ENCODE data around the gene OR1D5. TPM values are rescaled to one million over a fixed set of nuclear protein-coding genes. Genes with fewer than 3 reads are reported as not detected.

Gene OR1D5
- total and polyA plus RNA-seq, 7 experiments from 2014 or later: not detected

DNA sequence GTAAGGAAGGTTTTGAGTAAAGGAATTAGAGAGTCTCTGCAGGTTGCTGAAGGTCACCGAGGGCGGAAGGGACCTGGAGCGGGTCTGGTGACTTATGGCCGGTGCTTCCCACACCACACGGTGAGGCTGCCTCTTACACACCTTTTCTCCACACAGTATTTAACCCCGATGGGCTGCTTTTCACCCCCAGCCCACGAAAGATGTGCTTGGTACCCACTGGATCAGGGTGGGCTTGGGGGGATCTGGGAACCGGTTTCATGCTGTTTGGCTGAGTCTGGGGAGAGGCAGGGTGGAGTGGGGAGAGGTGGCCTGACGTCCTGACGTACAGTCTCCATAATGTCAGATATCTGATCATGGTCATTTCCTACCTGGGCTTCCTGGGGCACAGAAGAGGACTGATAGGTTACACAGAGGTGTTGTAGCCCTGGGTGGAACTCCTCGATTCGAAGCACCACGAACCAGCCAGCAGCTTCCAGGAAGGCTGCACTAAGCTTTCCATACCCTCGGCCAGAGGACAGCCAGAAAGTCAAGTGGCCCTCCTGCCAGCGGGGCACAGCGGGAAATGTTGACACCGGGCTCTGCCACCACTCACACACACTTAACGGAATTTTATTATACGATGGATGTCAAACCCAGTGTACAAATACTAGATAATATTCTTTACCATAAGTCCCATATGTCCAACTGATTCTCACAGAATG is 34.0 kb downstream of the OR1D5 start:
- H3K4me1 Mint-ChIP-seq: no peaks in the 10 kb centered on the region
- no peak overlapping the region for H3K27ac Mint-ChIP-seq
- H3K4me3 ChIP-seq (ENCODE audit: low read length): no peak overlapping the region
- H3K4me3 Mint-ChIP-seq: no peak overlapping the region
- H3K36me3 Mint-ChIP-seq: peaks cover 0 to 33% (median 4%) of the 10 kb centered on the region in 5 donors
- no peaks in the 10 kb centered on the region for H3K27me3 ChIP-seq (ENCODE audit: control insufficient read depth in 2 of 2, insufficient read depth in 2 of 2, low read length in 2 of 2)
- H3K9me3 ChIP-seq (ENCODE audit: control insufficient read depth in 2 of 3, low read length in 3 of 3): no peaks in the 10 kb centered on the region
- intact Hi-C loops (cut with micrococcal nuclease): no loop called here
- POLR2A ChIA-PET: no interaction called here
- H3K27ac ChIP-seq (ENCODE audit: low read depth, low read length): no peak overlapping the region
- CTCF ChIA-PET: no interaction called here
- H3K9me3 Mint-ChIP-seq: peaks cover 0 to 1% (median 0%) of the 10 kb centered on the region in 11 donors
- H3K27me3 Mint-ChIP-seq: no peaks in the 10 kb centered on the region
- ATAC-seq: no peak
- no peaks in the 10 kb centered on the region for H3K4me1 ChIP-seq (ENCODE audit: control insufficient read depth in 2 of 2, insufficient read depth in 2 of 2, low read length in 2 of 2)
- H3K36me3 ChIP-seq (ENCODE audit: control insufficient read depth in 2 of 3, insufficient read depth in 3 of 3, low read length in 3 of 3): peaks cover 0 to 46% (median 0%) of the 10 kb centered on the region in 3 experiments
- no peak for DNase-seq

DNA sequence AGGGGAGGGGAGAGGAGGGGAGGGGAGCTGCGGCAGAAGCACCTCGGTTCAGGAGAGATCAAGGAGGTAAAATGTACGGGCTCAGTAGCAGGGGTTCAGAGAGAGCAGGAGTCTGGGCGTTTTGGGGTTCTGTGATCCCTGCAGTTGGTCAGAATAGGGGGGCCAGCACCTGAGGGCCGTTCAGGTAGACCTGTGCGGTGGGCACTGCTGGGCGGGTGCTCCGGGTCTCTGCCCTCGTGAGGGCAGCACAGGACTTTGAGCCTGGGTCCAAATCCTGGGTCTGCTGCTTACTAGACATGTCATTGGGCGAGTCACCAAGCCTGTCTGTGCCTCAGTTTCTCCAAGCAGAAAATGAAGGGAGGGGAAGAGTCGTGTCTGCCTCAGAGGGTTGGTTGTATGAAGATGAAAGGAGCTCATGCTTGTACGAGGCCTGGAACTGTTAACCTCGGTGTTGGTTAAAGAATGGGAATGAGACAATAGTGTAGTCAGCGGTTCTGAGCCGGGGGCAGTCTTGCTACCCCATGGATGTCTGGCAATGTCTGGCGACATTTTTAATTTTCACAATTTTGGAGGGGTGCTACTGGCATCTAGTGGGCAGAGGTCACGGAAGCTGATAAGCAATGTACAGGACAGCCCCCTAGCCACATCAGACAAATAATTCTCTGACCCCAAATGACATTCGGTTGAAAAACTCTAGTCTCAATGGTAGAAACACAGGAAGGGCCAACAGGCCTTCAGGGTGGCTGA is 35.4 kb downstream of the OR1D5 start:
- Mint-ChIP-seq H3K4me3 (no peak overlapping the region), H3K27ac (peak overlapping the region in 1 of 9 donors; percentile 73), H3K4me1 (peaks cover 0 to 2% (median 0%) of the 10 kb centered on the region in 7 donors), H3K36me3 (peaks cover 9 to 46% (median 16%) of the 10 kb centered on the region in 5 donors), H3K9me3 (peaks cover under 1 to 12% (median 4%) of the 10 kb centered on the region in 11 donors), H3K27me3 (no peaks in the 10 kb centered on the region)
- ATAC-seq (no peak), DNase-seq (no peak)
- POLR2A ChIA-PET: no interaction called here
- H3K4me1 ChIP-seq (ENCODE audit: control insufficient read depth in 2 of 2, insufficient read depth in 2 of 2, low read length in 2 of 2): no peaks in the 10 kb centered on the region
- H3K4me3 ChIP-seq (ENCODE audit: low read length): no peak overlapping the region
- peaks cover 0 to 52% (median 0%) of the 10 kb centered on the region in 3 experiments for H3K36me3 ChIP-seq (ENCODE audit: control insufficient read depth in 2 of 3, insufficient read depth in 3 of 3, low read length in 3 of 3)
- H3K27me3 ChIP-seq (ENCODE audit: control insufficient read depth in 2 of 2, insufficient read depth in 2 of 2, low read length in 2 of 2): no peaks in the 10 kb centered on the region
- CTCF ChIA-PET: no interaction called here
- H3K9me3 ChIP-seq (ENCODE audit: control insufficient read depth in 2 of 3, low read length in 3 of 3): peaks cover 0 to 3% (median 0%) of the 10 kb centered on the region in 3 experiments
- no peak overlapping the region for H3K27ac ChIP-seq (ENCODE audit: low read depth, low read length)
- intact Hi-C loops (cut with micrococcal nuclease): no loop called here

DNA sequence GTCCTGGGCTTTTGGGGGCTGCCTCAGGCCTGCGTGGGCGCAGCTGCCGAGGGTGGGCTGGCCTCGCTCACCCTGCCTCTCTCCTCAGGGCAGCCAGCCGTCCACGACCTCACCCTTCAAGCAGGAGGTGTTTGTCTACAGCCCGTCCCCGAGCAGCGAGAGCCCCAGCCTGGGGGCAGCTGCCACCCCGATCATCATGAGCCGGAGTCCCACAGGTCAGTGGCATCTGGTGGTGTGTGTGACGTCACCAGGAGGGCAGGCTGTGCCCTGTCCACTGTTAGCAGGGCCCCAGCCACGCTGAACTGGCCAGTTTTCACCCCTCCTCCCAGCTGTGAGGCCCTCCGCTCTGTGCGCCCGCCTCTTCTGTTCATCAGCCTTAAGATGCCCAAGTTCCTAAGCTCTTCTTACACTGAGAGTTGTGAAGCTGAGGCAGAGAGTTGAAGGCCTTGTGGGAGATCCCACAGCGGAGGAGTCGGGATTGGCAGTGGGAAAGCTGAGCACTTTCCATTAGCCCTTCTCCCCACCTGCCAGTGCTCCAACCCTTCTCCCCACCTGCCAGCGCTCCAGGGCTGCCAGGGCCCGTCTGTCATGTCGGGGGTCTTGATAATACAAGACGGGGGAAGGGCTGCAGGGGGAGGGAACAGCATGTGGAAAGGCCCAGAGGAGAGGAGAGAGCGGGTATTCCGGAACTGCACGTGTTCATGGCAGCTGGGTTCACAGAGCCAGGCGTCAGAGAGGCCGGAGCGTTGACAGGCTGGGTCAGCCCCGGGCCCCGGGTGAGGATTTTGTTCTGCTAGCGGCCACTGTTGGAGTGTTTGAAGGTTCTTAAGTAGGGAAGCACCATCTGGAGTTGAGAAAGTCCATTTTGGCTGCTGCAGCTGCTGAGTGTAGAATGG is 36.3 kb downstream of the OR1D5 start:
- peaks cover 13 to 55% (median 24%) of the 10 kb centered on the region in 5 donors for H3K36me3 Mint-ChIP-seq
- no peak for ATAC-seq

DNA sequence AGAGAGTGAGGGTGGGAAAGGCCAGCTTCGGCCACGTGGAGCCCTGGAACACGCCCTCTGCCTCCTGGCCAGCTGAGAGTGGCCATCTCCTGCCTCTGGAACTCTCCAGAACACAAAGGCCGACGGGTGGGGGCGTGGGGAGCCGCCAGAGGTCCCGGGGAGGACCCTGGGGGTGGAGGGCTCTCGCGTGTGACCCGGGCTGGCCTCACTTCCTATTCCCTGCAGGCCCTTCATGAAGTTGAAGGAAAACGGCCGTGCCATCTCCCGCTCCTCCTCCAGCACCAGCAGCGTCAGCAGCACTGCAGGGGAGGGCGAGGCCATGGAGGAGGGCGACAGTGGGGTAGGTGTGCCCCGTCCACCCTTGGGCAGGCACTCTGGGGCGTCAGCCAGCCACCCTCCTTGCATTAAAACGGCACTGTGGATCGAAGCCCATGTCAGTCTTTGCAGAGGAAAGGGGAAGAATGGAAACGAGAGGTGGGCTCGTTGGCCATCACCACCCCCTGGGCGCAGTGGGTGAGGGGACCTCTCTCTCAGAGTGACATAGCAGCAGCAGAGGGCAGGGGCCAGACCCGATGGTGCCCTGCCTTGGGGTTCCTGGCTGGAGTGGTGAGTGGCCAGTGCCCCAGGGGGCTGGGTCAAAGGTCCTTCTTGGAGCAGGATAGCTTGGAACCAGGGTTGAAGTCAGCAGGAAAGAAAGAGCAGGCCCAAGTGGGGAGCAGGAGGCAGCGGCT is 37.1 kb downstream of the OR1D5 start:
- H3K9me3 Mint-ChIP-seq: peaks cover 3 to 21% (median 13%) of the 10 kb centered on the region in 11 donors
- DNase-seq (no peak), ATAC-seq (no peak)
- no peaks in the 10 kb centered on the region for H3K4me1 ChIP-seq (ENCODE audit: control insufficient read depth in 2 of 2, insufficient read depth in 2 of 2, low read length in 2 of 2)
- POLR2A ChIA-PET: no interaction called here
- no peaks in the 10 kb centered on the region for H3K27me3 ChIP-seq (ENCODE audit: control insufficient read depth in 2 of 2, insufficient read depth in 2 of 2, low read length in 2 of 2)
- no peak overlapping the region for H3K27ac ChIP-seq (ENCODE audit: low read depth, low read length)
- peaks cover 0 to 62% (median 10%) of the 10 kb centered on the region in 3 experiments for H3K36me3 ChIP-seq (ENCODE audit: control insufficient read depth in 2 of 3, insufficient read depth in 3 of 3, low read length in 3 of 3)
- H3K27me3 Mint-ChIP-seq: no peaks in the 10 kb centered on the region
- no peak overlapping the region for H3K4me3 ChIP-seq (ENCODE audit: low read length)
- H3K4me1 Mint-ChIP-seq: peaks cover 0 to 2% (median 0%) of the 10 kb centered on the region in 7 donors
- CTCF ChIA-PET: no interaction called here
- no peak overlapping the region for H3K27ac Mint-ChIP-seq
- H3K4me3 Mint-ChIP-seq: no peak overlapping the region
- intact Hi-C loops (cut with micrococcal nuclease): no loop called here
- H3K9me3 ChIP-seq (ENCODE audit: control insufficient read depth in 2 of 3, low read length in 3 of 3): peaks cover 0 to 10% (median 0%) of the 10 kb centered on the region in 3 experiments
- peaks cover 19 to 63% (median 32%) of the 10 kb centered on the region in 5 donors for H3K36me3 Mint-ChIP-seq

More for the DNA sequence above, 36.3 kb downstream of the OR1D5 start:
- intact Hi-C loops (cut with micrococcal nuclease): no loop called here
- H3K4me3 Mint-ChIP-seq: no peak overlapping the region
- no peak overlapping the region for H3K4me3 ChIP-seq (ENCODE audit: low read length)
- no peak overlapping the region for H3K27ac ChIP-seq (ENCODE audit: low read depth, low read length)
- ChIA-PET CTCF (no interaction called here), POLR2A (no interaction called here)
- H3K4me1 ChIP-seq (ENCODE audit: control insufficient read depth in 2 of 2, insufficient read depth in 2 of 2, low read length in 2 of 2): no peaks in the 10 kb centered on the region
- H3K36me3 ChIP-seq (ENCODE audit: control insufficient read depth in 2 of 3, insufficient read depth in 3 of 3, low read length in 3 of 3): peaks cover 0 to 54% (median 2%) of the 10 kb centered on the region in 3 experiments
- H3K27me3 ChIP-seq (ENCODE audit: control insufficient read depth in 2 of 2, insufficient read depth in 2 of 2, low read length in 2 of 2): no peaks in the 10 kb centered on the region
- no peaks in the 10 kb centered on the region for H3K27me3 Mint-ChIP-seq
- H3K9me3 ChIP-seq (ENCODE audit: control insufficient read depth in 2 of 3, low read length in 3 of 3): peaks cover 0 to 7% (median 0%) of the 10 kb centered on the region in 3 experiments
- DNase-seq: no peak
- no peak overlapping the region for H3K27ac Mint-ChIP-seq
- H3K9me3 Mint-ChIP-seq: peaks cover 3 to 19% (median 12%) of the 10 kb centered on the region in 11 donors
- H3K4me1 Mint-ChIP-seq: peaks cover 0 to 2% (median 0%) of the 10 kb centered on the region in 7 donors

DNA sequence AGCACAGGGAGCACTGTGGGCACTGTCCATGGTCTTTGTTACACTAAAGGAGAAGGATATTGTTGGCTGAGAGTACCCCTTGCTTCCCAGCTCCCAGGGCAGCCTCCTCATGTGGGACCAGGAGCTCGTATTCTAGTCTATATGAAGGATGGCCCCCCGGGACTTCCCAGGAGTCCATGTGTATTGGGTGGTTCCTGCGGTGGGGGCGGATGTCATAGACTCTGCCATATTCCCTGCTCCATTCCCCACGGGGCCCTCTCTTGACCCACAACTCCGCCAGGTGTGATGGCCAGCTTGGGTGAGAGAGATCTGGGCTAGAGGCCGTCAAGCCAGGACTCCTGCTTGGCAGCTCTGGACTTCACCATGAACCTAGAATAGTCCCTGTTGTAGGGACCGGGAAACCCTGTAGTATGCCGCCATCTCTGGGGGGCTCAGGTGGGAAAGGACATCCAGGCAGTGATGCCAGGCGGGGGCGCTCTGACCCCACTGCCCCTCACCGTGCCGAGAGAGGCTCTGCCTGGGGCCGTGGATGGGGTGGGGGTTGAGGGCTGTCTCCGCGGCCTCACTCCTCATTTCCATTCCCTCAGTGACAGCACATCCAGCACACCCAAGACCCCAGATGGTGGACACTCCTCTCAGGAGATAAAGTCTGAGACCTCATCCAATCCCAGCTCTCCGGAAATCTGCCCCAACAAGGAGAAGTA is 37.8 kb downstream of the OR1D5 start:
- Histone ChIP-seq H3K9me3 (ENCODE audit: control insufficient read depth in 2 of 3, low read length in 3 of 3) (peaks cover 0 to 10% (median 0%) of the 10 kb centered on the region in 3 experiments), H3K36me3 (ENCODE audit: control insufficient read depth in 2 of 3, insufficient read depth in 3 of 3, low read length in 3 of 3) (peaks cover 0 to 65% (median 10%) of the 10 kb centered on the region in 3 experiments), H3K4me1 (ENCODE audit: control insufficient read depth in 2 of 2, insufficient read depth in 2 of 2, low read length in 2 of 2) (no peaks in the 10 kb centered on the region), H3K4me3 (ENCODE audit: low read length) (no peak overlapping the region), H3K27ac (ENCODE audit: low read depth, low read length) (no peak overlapping the region), H3K27me3 (ENCODE audit: control insufficient read depth in 2 of 2, insufficient read depth in 2 of 2, low read length in 2 of 2) (no peaks in the 10 kb centered on the region)
- no peak for DNase-seq
- Mint-ChIP-seq H3K9me3 (peaks cover 3 to 28% (median 17%) of the 10 kb centered on the region in 11 donors), H3K27me3 (no peaks in the 10 kb centered on the region), H3K27ac (no peak overlapping the region), H3K4me3 (no peak overlapping the region), H3K4me1 (peaks cover 0 to 2% (median 0%) of the 10 kb centered on the region in 7 donors), H3K36me3 (peaks cover 26 to 67% (median 39%) of the 10 kb centered on the region in 5 donors)
- no peak for ATAC-seq
- CTCF ChIA-PET: no interaction called here
- intact Hi-C loops (cut with micrococcal nuclease): no loop called here
- POLR2A ChIA-PET: no interaction called here
